UCSD-AML1 (cell line): ENCODE measurements around the gene KLHL12.

ENCODE experiments used
- DNase-seq: peaks from one replicate; lab custom pipeline; 2025; ENCODE audit not compliant: unreplicated experiment; lab: John Stamatoyannopoulos, UW

The KLHL12 gene

GRCh38 chr1:202888531-202889360 lies 38.3 kb downstream of the KLHL12 start, which contains the start of gene RABIF:
RABIF (minus strand) TSS chr1:202889149; CDS start chr1:202889098, 51 bp downstream.
- peak; percentile 97 for DNase-seq

DNA sequence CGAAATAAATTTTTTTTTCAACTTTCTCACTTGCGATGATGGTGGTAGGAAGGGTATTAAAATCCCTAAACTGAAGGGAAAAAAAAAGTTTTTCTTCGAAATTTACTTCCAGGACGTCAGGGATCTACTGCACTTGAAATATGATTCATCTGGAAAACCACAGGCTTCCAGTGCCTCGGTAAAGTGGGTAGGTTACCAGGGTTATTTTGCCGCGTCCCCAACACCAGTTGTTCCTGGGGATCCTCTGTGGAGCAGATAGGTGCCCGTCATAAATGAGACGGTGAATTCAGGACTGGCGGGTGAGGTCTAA lies 38.9 kb downstream of the KLHL12 start:
- no peak for DNase-seq

DNA sequence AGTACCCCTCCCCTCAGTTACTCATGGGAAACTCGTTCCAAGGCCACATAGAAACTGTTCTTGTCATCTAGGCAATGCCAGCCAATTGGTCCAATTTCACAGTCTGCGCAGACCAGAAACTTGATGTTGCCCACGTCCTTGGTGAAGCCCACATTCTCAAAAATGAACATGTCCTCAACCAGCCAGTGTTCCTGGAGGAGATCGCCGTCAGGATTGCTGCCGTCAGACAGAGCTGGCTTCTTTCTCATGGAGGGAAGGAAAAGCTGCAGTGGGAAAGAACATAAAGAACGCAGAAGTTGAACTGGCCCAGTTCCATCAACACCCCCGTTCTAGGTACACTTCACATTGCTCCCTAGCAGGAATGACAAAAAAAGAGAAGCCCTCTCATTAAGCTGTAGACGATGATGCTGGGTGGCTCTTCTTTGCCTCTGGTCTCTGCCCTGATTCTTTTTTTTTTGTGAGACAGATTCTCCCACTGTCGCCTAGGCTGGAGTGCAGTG lies 46.0 kb downstream of the KLHL12 start:
- no peak for DNase-seq

- no peak for DNase-seq
Measured at GRCh38 chr1:202880062-202880461, 47.0 kb downstream of the KLHL12 start.

DNA sequence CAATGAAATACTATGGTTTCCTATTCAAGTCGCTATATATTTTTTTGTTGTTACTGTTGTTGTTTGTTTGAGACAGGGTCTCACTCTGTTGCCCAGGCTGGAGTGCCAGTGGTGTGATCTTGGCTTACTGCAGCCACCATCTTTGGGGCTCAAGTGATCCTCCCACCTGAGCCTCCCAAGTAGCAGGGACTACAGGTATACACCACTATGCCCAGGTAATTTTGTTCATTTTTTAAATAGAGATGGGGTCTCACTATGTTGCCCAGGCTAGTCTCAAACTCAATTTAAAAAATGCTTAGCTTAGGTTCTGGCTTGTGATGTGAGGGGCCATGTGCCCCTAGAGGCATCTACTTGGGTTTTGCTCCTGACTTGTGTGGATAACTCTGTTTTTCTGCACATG lies 47.9 kb downstream of the KLHL12 start:
- DNase-seq: no peak

GRCh38 chr1:202873026-202873425 lies 54.0 kb downstream of the KLHL12 start:
- no peak for DNase-seq

DNA sequence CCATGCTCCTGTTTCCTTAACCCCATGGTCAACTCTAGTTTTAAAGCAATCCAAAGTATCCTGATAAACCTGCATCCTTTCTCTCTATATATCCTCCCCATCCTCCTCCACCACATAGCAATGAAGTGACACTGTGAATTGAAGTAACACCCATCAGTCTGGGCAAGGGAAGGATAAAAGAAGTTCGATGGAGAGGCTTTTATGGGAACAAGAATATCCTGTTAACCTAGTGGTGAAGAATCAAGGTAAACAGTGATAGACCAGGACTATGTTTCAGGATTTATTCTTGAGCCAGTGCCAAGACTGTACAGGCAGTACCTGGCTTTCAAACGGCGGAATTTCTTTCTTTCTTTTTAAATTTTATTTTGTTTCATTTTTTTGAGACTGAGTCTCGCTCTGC lies 55.7 kb downstream of the KLHL12 start:
- no peak for DNase-seq

DNA sequence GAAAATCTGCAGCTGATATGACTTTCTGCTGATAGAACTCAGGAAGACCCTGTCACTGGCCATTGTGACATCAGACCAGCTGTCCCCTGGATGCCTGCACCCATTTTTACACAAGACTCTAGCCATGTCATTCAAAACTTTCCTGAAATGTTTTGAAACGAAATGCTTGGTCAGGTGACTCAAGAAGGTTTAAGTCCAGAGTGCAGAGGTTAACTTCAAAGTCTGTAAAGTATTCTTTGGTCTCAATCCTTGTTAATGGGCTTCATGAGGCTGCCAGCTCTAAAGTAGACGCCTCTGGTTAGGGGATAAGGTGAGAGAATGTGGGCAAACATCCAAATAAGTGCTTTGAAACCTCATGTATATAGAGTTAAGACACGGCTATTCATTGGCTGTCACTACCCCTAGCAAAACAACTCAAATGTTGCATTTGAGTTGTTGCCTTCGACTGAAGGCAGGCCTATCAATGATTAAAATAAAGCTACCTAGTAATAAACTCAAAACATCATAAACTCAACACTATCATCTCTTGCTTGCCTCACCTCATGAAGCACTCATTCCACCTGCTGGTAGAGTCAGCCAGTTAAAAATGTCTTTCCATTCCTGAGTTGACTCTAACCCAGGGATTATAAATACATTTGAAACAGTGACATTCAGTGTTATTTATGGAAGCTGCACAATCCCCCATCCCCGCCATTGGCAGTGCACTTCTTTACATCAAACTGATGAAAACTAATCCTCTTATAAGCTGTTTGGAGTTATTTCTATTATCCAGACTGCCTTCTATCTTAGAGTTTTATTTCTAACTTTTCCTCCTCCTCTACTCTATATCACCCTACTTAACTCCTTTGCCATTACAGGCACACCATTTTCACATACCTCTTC lies 64.1 kb downstream of the KLHL12 start:
- DNase-seq: no peak

DNA sequence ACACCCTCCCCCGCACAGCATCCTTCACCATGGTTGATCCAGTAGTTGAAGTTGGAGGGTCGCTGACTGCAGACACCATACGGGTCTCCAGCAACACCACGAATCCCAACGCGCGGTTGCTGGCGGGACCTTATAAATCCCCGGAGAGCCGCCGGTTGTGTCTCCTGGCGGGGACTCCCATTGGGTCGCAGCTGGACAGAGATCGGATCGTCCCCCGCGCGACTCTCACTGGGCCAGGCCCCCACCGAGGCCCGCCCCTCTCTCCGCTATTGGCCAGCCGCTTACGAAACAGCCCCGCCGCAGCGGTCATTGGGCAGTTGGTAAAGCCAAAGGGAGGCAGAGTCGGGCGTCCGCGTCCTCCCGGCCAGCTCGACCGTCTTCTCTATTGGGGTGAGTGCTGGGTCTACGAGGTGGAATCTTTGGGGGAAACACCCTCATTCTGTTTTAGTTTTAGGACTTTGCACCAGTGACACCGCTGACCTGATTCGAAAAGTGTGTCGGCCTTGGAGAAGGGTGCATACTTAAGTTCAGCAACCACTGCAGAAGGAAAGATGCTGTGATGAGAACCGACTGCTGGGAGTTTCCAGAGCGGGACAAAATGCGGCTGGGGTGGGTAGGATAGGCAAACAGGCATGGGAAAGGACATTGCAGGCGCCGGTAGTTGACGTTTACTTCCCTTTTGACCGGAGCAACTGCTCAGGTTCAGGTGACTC lies 65.5 kb downstream of the KLHL12 start:
- peak; percentile 91 for DNase-seq

DNA sequence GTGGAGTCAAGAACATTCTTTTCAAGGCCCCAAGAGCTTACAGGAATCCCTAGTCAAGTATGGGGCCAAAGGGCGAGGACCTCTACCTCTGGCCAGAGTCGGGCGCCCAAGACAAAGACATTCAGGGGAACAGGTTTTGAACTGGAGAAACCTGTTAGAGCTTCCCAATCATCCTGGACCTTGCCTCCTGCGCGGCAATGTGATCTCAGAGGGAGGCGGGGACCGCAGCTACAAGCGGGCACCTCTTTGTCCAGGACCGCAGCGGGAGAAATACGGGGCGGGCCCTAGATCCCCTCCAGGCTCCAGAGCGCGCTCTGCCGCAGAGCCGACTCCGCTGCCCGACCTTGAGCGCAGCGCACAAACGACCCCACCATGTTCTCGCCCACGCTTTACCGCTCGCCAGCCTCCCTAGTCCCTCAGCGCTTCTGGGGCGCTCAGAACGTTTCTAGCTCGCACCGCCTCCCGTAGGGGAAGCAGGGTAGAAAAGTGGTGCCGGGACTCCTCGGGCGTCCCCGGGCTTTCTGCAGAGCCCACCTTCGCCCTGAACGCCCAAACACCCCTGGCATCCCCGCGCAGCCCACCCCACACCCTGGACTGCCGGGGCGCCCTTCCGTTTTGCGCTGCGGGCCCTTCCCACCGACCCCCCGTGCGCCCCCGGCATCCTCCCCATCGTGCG lies 66.2 kb downstream of the KLHL12 start:
- peak; percentile 52 for DNase-seq

GRCh38 chr1:202858789-202859414 lies 68.1 kb downstream of the KLHL12 start:
- no peak for DNase-seq

GRCh38 chr1:202858331-202858730 lies 68.7 kb downstream of the KLHL12 start:
- DNase-seq: peak; percentile 75

DNA sequence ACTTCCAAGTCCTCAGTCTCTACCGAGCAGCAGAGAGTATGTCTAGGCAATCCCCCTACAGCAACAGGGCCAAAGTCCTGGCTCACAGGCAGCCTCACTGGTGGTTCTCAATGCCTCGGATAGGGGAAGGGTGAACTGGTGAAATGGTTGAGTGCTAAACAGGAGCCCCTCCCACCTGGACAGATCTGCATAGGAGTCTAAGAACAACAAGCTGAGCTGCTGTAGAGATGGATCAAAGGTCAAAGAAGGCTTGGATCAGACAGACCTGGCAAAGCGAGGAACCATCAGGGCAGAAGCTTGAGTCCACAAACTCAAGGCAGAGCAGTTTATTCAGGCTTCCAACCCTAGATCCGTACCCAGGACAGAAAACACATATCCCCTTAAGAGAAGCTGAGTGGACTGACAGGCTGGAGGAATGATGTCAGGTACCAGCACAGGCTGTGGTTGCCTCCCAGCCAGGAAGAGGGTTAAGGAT lies 69.9 kb downstream of the KLHL12 start:
- no peak for DNase-seq

GRCh38 chr1:202856014-202856413 lies 71.0 kb downstream of the KLHL12 start:
- DNase-seq: no peak

DNA sequence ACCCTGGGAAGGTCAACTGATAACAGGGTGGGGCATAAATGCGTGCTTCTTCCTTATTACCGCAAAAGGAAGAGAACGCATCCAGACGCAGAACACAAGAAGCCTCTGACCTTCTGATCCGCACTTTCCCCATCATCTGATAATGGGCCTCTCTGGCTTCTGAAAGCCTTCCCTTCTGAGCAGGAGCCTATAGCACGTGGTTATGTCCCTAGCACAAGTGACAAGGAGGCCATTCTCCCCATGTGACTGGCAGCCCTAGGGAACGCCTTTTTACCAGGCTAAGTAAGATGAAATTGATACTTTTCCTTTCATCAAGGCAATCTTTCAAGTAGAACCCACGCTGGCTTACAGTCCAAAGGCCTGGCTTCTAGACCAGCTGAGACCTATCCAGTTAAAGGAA lies 72.2 kb downstream of the KLHL12 start:
- DNase-seq: no peak

GRCh38 chr1:202852163-202852904 lies 74.7 kb downstream of the KLHL12 start:
- DNase-seq: peak; percentile 71

- no peak for DNase-seq
Measured at GRCh38 chr1:202850593-202851362, 76.3 kb downstream of the KLHL12 start.

DNA sequence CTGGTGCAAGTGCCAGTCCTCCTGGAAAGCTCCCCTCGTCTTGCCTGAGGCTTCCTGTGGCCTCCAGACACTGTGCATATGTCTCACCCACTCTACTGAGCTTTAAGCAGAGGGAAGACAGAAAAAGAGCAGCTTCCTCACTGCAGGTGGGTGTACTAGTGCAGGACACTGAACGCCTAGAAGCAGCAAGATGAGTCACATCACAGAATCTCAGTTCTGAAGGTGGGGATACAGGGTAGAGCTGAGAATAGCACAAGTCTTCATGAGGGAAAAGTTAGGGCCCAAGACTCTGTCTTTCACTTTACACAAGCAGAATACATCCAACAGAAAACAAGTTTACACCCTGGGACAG lies 78.9 kb downstream of the KLHL12 start:
- DNase-seq: no peak

DNA sequence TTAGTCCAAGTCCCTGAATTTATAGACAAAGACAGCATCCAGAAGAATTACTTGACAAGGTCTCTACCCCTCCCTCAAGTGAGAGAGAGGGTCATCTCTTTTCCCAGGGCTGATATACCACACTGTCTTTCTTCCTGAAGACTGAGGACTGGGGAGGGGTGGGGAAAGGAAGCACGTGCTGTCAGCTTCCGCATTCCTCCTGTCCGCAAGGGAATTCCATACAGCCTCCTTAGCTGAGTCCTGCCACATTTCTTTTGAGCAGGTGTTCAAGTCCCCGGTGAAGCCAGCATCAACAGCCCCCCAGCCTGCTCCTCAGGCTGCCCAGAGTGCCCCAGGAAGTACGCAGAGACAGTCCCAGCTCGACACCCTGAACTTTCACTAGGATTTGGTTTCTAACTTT lies 82.1 kb downstream of the KLHL12 start:
- DNase-seq: no peak
